PC-9 (cell line): ENCODE results near the gene LYZ.

Source experiments
- CTCF ChIP-seq: fragments of 200-600 bp; sonication (generic); conservative IDR thresholded peaks from 2 replicates; pipeline ENCODE4 v1.6.1; 2017; ENCODE audit warnings: mixed run types, antibody characterized with exemption, mild to moderate bottlenecking, moderate library complexity
- EZH2 ChIP-seq: fragments of 200-600 bp; sonication (generic); IDR thresholded peaks from 2 replicates; pipeline ENCODE4 v1.8.0; 2017; ENCODE audit warnings: antibody characterized with exemption, low read depth

DNA sequence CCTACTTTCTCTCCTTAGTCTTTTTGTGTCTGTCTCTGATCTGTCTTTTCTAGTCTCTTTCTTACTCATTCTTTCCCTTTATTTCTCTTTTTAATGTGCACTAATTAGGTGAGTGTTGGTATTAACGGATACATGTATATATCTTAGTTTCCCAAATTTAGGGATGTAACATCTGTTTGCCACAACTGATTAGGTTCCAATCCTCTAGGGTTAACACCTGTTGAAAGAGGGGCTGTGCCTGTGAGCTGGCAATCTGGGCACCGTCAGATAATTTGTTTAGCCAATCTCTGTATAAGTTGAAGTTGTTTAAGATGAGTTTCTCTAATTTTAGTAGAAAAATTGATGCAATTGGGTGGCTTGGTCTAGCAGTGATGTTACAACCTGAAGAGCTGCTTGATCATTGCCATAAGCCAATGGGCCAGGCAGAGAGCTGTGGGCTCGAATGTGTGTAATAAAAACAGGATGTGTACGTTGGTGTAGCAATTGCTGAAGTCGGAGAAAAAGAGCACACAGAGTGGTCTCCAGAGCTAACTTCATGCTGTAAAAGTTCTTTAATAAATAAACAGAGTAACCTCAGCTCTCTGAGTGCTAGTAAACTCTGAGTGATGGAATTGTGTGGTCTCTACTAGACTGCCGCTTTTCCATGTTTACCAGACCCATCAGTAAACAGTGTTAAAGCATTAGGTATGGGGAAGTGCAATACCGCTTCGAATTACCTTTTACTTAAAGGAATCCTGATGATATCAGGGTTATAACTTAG is 18.3 kb upstream of the LYZ start:
- no peak for TF ChIP-seq CTCF
- no peak for TF ChIP-seq EZH2
